Measurements from ENCODE around the gene PYCR2.

DNA sequence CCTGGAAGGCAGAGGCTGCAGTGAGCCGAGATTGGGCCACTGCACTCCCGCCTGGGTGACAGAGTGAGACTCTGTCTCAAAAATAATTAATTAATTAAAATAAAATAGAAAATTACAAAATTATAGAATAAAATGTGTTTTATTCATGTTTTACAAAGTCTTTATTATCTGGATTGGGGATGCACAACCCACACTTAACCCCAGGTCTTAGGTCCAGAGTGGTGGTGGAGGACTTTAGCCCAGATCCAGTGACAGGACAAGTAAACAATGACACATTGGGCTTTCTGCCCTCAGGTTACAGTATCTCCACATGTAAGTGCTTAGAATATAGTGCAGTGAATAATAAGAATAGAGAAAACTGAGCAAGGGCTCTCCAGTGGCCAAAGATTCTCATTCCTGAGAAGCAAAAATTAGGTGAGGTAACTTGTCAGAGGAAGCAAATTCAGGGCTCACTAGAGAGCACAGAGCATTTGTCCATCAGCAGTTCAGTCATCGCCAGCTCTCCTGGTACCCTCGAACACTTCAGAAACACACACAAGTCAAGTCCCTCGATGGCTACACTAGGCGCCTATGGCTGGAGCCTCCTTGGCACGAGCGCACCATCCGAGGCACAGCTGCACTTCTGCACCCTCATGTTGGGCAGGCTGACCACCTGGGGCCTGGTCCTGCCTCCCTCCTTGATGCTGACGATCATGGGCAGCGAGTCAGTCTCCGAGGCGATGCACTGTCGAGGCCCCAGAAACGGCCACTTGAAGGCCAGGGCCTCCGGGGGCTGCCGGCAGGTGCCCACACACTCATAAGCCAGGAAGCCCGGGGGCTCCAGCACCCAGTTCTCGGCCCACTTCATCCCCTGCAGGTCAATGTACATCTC, 37.7 kb downstream of the PYCR2 start:
- TF ChIP-seq YY1 (IDR thresholded peaks at IDR 0.05; ENCODE audit: insufficient read depth, insufficient read length) (no peak), ZNF274 (IDR thresholded peaks at IDR 0.05; ENCODE audit: low read depth, low read length) (no peak)

All from NT2/D1 (cell line).